Astrocyte (in vitro differentiated cells and primary cell): ENCODE data around the gene GALNT18. TPM values are rescaled to one million over a fixed set of nuclear protein-coding genes. Genes with fewer than 3 reads are reported as not detected.

ENCODE experiments used
- DNase-seq: peaks from one replicate; pipeline ENCODE4 v3.0.0-alpha.2; 2010; ENCODE audit warnings: low read depth
- FAIRE-seq: peaks from 2 replicates; lab custom pipeline; 2011; peaks lifted over from hg19 to GRCh38; lab: Jason Lieb, UNC
- H2AFZ ChIP-seq: 2 replicates; pipeline ENCODE4 v1.6.0; 2012; ENCODE audit warnings: low read depth, low read length, inconsistent platforms
- H3K27ac ChIP-seq: 2 replicates; pipeline ENCODE4 v1.5.1; 2011; ENCODE audit warnings: low read depth, low read length, inconsistent platforms
- H3K27me3 ChIP-seq: 2 replicates; pipeline ENCODE4 v1.6.0; 2011; ENCODE audit warnings: low read length, inconsistent platforms; ENCODE audit not compliant: insufficient read depth
- H3K36me3 ChIP-seq: 2 replicates; pipeline ENCODE4 v1.5.1; 2011; ENCODE audit warnings: low read length, inconsistent platforms; ENCODE audit not compliant: insufficient read depth
- H3K4me1 ChIP-seq: 2 replicates; pipeline ENCODE4 v1.5.1; 2011; ENCODE audit warnings: low read length, inconsistent platforms; ENCODE audit not compliant: insufficient read depth
- H3K4me2 ChIP-seq: 2 replicates; pipeline ENCODE4 v1.6.0; 2012; ENCODE audit warnings: low read length, inconsistent platforms
- H3K4me3 ChIP-seq: 2 replicates; pipeline ENCODE4 v1.5.1; 2011; ENCODE audit warnings: low read depth, mild to moderate bottlenecking, low read length, inconsistent platforms; ENCODE audit not compliant: insufficient read depth
- H3K79me2 ChIP-seq: 2 replicates; pipeline ENCODE4 v1.6.0; 2012; ENCODE audit warnings: mild to moderate bottlenecking, low read length, inconsistent platforms; ENCODE audit not compliant: insufficient read depth
- H3K9ac ChIP-seq: 2 replicates; pipeline ENCODE4 v1.6.0; 2012; ENCODE audit warnings: mild to moderate bottlenecking, low read length, inconsistent platforms
- H3K9me3 ChIP-seq: 2 replicates; pipeline ENCODE4 v1.5.1; 2012; ENCODE audit warnings: low read depth, mild to moderate bottlenecking, low read length, inconsistent platforms; ENCODE audit not compliant: insufficient read depth
- H4K20me1 ChIP-seq: 2 replicates; pipeline ENCODE4 v1.6.0; 2012; ENCODE audit warnings: low read length, inconsistent platforms; ENCODE audit not compliant: insufficient read depth
- H3K27ac Mint-ChIP-seq: one replicate; pipeline ENCODE4 v1.8.0; 2021; ENCODE audit warnings: mild to moderate bottlenecking, mixed read lengths; ENCODE audit not compliant: unreplicated experiment
- H3K27me3 Mint-ChIP-seq: one replicate; pipeline ENCODE4 v1.8.0; 2021; ENCODE audit warnings: low read depth, mixed read lengths; ENCODE audit not compliant: unreplicated experiment
- H3K36me3 Mint-ChIP-seq: one replicate; pipeline ENCODE4 v1.8.0; 2021; ENCODE audit warnings: low read depth, mixed read lengths; ENCODE audit not compliant: unreplicated experiment
- H3K4me1 Mint-ChIP-seq: one replicate; pipeline ENCODE4 v1.8.0; 2021; ENCODE audit warnings: low read depth, mixed read lengths; ENCODE audit not compliant: unreplicated experiment
- H3K4me3 Mint-ChIP-seq: one replicate; pipeline ENCODE4 v1.8.0; 2021; ENCODE audit warnings: mild to moderate bottlenecking, moderate library complexity, mixed read lengths; ENCODE audit not compliant: unreplicated experiment
- H3K9me3 Mint-ChIP-seq: one replicate; pipeline ENCODE4 v1.8.0; 2021; ENCODE audit warnings: mild to moderate bottlenecking, mixed read lengths; ENCODE audit not compliant: unreplicated experiment
- EZH2 ChIP-seq: IDR thresholded peaks from 2 replicates; pipeline ENCODE4 v1.6.1; 2012; ENCODE audit warnings: mild to moderate bottlenecking, low read length, inconsistent platforms; ENCODE audit not compliant: insufficient read depth
- total RNA-seq: library from RNA; stranded (reverse); gene quantifications from 2 replicates; pipeline ENCODE4 v1.2.1, GENCODE V29; 2021
- TF ChIP-seq, protein P1 (sequence below): IDR thresholded peaks from 2 replicates; pipeline ENCODE4 v1.5.1; 2011; ENCODE audit warnings: low read depth, mild to moderate bottlenecking, inconsistent platforms, low read length, moderate library complexity; ENCODE audit not compliant: insufficient read depth

GALNT18 gene
- total RNA-seq, 1 donor from 2014 or later: 6.5 TPM

DNA sequence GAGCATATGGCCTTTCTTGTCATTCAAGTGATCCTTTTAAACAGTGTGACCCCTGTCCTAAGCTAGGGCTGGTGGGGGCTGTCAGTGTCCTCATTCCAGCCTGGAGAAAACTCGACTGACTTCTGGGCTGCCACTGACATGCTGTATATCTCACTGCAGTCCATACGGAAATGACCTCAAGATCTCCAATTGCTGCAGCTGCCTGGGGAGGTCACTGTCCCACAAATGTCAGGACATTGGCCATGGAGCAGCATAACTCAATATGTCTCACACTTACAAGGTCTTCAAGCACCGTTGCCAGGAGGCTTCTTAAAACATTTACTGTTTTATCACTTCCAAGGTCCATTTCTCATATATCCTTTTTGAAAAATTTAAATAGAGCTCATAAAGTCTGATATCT, 240.9 kb downstream of the GALNT18 start:
- H3K4me3 ChIP-seq: no peak overlapping the region
- Mint-ChIP-seq H3K36me3 (peaks cover 3% of the 10 kb centered on the region), H3K27me3 (peaks cover 17% of the 10 kb centered on the region), H3K4me3 (no peak overlapping the region), H3K27ac (no peak overlapping the region), H3K4me1 (no peaks in the 10 kb centered on the region), H3K9me3 (no peaks in the 10 kb centered on the region)
- no peaks in the 10 kb centered on the region for H4K20me1 ChIP-seq
- peaks cover 15% of the 10 kb centered on the region for H3K27me3 ChIP-seq
- no peak for FAIRE-seq
- TF ChIP-seq EZH2: no peak
- TF ChIP-seq, protein P1, sequence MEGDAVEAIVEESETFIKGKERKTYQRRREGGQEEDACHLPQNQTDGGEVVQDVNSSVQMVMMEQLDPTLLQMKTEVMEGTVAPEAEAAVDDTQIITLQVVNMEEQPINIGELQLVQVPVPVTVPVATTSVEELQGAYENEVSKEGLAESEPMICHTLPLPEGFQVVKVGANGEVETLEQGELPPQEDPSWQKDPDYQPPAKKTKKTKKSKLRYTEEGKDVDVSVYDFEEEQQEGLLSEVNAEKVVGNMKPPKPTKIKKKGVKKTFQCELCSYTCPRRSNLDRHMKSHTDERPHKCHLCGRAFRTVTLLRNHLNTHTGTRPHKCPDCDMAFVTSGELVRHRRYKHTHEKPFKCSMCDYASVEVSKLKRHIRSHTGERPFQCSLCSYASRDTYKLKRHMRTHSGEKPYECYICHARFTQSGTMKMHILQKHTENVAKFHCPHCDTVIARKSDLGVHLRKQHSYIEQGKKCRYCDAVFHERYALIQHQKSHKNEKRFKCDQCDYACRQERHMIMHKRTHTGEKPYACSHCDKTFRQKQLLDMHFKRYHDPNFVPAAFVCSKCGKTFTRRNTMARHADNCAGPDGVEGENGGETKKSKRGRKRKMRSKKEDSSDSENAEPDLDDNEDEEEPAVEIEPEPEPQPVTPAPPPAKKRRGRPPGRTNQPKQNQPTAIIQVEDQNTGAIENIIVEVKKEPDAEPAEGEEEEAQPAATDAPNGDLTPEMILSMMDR: no peak
- H3K4me2 ChIP-seq: no peak overlapping the region
- H3K36me3 ChIP-seq: no peaks in the 10 kb centered on the region
- H3K27ac ChIP-seq: no peak overlapping the region
- no peaks in the 10 kb centered on the region for H3K9me3 ChIP-seq
- no peak overlapping the region for H3K9ac ChIP-seq
- H2AFZ ChIP-seq: no peak overlapping the region
- no peaks in the 10 kb centered on the region for H3K79me2 ChIP-seq
- DNase-seq: no peak
- H3K4me1 ChIP-seq: no peaks in the 10 kb centered on the region

DNA sequence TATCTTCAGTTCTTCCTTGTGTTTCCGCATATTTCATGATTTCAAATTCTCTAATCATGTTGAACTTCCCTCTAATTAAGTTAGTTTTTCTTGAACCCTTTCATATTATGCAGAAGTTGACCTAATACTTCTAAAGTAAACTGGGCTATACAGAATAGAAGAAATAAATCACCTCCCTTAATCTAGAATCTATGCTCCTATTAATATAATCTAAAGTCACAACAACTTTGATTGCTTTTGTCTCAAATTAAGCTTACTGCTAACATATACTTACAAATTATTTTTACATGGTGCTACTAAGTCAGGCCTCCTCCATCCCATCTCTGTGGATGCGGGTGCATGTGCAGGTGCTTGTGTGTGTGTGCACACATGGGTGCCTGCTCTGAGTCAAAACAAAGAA, 241.5 kb downstream of the GALNT18 start:
- no peaks in the 10 kb centered on the region for H3K4me1 Mint-ChIP-seq
- H3K27me3 Mint-ChIP-seq: peaks cover 18% of the 10 kb centered on the region
- H3K27ac Mint-ChIP-seq: no peak overlapping the region
- H3K9me3 Mint-ChIP-seq: no peaks in the 10 kb centered on the region
- Histone ChIP-seq H3K27me3 (peaks cover 18% of the 10 kb centered on the region), H2AFZ (no peak overlapping the region), H3K36me3 (no peaks in the 10 kb centered on the region), H3K79me2 (no peaks in the 10 kb centered on the region), H3K27ac (no peak overlapping the region), H3K9me3 (no peaks in the 10 kb centered on the region), H3K4me1 (no peaks in the 10 kb centered on the region), H3K4me3 (no peak overlapping the region), H3K4me2 (no peak overlapping the region), H4K20me1 (no peaks in the 10 kb centered on the region), H3K9ac (no peak overlapping the region)
- FAIRE-seq (no peak), DNase-seq (no peak)
- peaks cover 6% of the 10 kb centered on the region for H3K36me3 Mint-ChIP-seq
- TF ChIP-seq EZH2: no peak
- TF ChIP-seq, protein P1: no peak
- no peak overlapping the region for H3K4me3 Mint-ChIP-seq

DNA sequence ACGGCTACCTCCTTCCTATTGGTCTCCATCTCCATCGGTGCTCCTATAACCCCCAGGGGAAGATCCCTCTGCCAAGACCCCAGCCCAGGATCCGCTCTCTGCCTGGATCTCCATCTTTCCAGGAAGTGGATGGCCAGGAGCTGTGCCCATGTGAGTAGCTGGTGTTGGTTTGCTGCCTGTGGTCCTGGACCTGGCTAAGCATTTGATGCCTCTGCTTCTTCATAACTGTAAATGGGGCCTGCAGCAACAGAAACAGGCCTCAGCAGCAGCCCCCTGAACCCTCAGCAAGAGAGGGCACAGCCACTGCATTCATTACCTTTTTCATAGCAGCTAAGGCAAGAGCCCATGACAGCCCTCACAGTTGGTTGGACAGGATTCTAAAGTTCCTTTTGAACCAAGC, 242.1 kb downstream of the GALNT18 start:
- no peaks in the 10 kb centered on the region for H4K20me1 ChIP-seq
- no peak overlapping the region for H3K4me2 ChIP-seq
- H3K27ac ChIP-seq: no peak overlapping the region
- TF ChIP-seq EZH2: no peak
- TF ChIP-seq, protein P1: no peak
- FAIRE-seq: no peak
- H3K9ac ChIP-seq: no peak overlapping the region
- no peaks in the 10 kb centered on the region for H3K79me2 ChIP-seq
- no peaks in the 10 kb centered on the region for H3K4me1 ChIP-seq
- H3K36me3 ChIP-seq: no peaks in the 10 kb centered on the region
- Mint-ChIP-seq H3K27ac (no peak overlapping the region), H3K4me1 (no peaks in the 10 kb centered on the region), H3K36me3 (peaks cover 6% of the 10 kb centered on the region), H3K9me3 (no peaks in the 10 kb centered on the region), H3K4me3 (no peak overlapping the region), H3K27me3 (peaks cover 24% of the 10 kb centered on the region)
- DNase-seq: no peak
- no peak overlapping the region for H3K4me3 ChIP-seq
- peaks cover 18% of the 10 kb centered on the region for H3K27me3 ChIP-seq
- no peak overlapping the region for H2AFZ ChIP-seq
- no peaks in the 10 kb centered on the region for H3K9me3 ChIP-seq
